Measurements from ENCODE around the gene CCDC9B.

- TF ChIP-seq CTCF (IDR thresholded peaks at IDR 0.05) (no peak), POLR2A (IDR thresholded peaks at IDR 0.05) (no peak)
Measured at GRCh38 chr15:40309344-40309862, 31.3 kb downstream of the CCDC9B start.

Measured in prostate gland (tissue), 2 donors.